HuH-7.5 (cell line): ENCODE results near the gene TGFBR3.
"Not testable (repeated sequence)": the region's sequence is repeated elsewhere in the genome, so short reads cannot be mapped to it uniquely, and the experiment has no call there.

Source experiments
- DNase-seq: peaks from one replicate; pipeline ENCODE4 v3.0.0; 2011; ENCODE audit warnings: low spot score

TGFBR3 gene

DNA sequence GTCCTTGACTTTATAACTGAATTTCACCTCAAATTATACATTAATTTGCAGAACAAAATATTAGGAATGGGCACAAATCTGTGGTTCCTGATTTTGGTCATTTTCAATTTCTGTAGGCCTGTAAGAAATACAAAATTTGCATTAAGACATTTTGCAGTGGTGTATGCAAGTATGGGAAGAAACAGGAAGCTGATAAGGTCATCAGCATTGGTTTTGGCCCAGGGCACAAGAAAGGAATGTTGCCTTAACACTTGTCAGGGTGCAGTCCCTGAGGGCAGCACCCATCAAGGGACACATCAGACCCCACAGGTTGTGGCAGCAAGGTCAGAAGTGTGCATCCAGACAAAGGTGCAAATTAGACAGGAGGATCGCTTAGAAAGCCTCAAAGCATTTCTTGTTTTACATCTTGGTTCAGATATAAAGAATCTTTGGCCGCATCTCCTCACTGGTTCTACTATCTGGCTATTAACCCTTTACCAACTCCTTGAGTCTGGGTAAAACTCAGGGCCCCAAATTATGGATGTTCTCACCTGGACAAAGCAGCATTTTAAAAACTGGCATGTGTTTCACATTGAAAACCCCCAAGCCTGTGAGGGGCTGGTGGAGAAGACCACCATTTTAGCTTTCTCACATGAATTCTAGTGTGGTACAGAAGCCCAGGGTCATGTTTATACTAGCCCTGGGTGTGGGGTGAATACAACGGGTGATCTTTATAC, 202.9 kb downstream of the TGFBR3 start:
- DNase-seq = no peak

DNA sequence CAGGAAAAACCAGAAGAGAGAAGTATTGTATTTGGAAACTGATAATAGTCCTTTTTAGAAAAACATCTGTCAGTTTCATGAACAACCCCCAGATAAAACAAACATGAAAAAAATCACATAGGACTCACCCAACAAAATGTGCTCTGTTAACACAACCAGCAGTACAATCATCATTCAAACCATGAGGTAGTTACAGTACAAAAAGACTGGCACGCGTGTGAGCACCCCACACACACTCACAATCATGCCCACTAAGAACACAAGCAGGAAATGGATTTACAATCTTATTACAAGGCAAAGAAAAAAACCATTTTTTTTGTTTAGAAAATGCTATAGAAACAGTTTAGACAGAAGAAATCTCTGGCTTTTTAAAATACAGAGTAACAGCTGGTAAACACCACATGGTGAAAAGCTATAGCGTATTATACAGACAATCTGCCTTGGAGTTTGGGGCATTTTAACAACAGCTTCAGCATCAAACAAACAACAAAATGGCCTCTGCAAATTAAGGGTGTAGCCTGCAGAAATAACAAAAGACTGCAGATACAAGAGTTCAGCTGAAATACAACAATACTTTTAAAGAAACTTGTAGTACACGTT, 205.3 kb downstream of the TGFBR3 start:
- DNase-seq = no peak

DNA sequence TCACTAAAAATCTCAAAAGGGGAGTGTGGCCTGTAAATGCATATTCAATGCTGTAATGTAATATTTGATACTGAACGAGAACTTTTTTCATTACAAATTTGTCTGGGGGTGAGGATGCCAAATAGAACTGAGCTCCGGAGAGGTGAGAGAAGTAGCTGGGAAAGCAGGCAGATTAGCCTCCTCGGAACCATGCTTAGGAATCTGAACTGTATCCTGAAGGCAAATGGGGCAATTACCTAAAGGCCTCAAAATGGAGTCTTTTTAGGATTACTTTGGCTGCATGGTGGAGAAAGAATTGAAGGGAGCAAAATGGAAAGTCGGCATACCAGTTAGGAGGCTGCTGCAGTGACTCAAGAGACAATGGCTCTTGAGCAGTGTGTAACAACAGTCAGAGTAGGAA, 206.5 kb downstream of the TGFBR3 start:
- DNase-seq = no peak

- DNase-seq = no peak
Observed at GRCh38 chr1:91676030-91676429, 209.9 kb downstream of the TGFBR3 start.

- no peak for DNase-seq
Observed at GRCh38 chr1:91674107-91674506, 211.8 kb downstream of the TGFBR3 start.

GRCh38 chr1:91673613-91674012, 212.3 kb downstream of the TGFBR3 start:
- DNase-seq = no peak

- no peak for DNase-seq
Observed at GRCh38 chr1:91672601-91673161, 213.3 kb downstream of the TGFBR3 start.

DNA sequence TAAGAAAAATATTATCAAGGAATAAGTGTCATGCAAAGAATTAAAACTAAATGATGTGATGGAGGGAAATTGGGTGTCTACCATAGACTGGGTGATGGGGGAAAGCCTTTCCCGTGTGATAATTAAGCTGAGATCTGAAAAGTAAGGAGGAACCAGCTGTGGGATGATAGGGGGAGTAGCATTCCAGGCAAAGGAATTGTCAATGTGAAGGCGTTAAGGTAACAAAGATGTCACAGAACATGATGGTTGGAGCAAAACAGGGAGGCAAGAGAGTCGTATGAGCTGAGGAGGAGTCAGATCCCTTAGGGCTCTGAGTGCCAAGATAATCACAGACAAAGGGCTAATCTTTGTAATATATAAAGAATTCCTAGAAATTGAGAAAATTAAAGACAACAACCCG, 215.2 kb downstream of the TGFBR3 start:
- no peak for DNase-seq

DNA sequence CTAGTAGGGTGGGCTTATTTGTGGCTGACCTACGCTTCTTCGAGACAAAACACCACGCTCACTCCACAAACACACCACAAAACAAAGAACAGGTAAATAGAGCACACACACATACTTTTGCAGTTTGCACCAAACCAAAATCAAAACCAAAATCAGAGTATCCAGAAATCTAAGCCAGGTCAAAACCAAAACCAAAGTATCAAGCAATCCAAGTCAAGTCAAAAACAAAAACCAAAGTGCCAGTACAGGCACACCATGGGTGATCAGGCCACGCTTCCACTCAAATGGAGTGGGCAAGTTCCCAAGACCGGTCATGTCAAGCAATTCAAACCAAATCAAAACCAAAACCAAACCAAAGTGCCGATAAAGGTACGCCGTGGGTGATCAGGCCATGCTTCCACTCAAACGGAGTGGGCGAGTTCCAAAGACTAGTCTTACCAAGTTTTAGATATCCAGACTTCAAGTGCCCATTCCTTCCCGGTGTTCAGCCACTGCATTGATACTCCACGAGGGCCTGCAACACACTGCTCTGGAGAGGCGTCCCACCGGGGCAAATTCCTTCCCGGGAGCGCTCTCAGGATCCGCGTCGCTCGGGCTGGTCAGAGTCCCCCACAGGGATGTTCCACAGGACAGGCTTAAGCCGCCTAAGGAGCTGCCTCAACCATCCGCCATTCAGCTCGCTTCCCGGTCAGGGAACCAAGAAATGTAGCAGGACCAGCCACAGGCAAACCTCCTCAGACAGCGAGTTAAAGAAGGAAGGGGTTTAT, 216.2 kb downstream of the TGFBR3 start:
- no peak for DNase-seq

DNA sequence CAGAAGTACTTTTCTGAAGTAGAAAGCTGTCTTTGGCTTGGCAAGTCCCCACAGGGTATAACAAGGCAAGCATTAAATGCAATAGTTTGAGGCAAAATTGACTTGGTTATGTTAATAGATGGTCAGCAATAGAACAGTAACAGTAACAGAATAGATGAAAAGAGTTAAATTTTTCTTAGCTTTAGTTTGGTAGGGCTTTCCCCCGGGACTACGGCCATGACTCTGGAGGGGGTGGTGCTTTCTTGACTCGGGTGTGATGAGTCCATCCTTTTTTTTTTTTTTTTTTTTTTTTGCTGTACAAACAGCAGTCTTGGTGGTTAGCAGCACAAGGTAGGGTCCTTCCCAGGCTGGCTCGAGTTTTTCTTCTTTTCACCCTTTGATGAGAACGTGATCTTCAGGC, 219.3 kb downstream of the TGFBR3 start:
- not testable (repeated sequence) for DNase-seq

- DNase-seq = no peak
Observed at GRCh38 chr1:91661121-91661520, 224.8 kb downstream of the TGFBR3 start.

GRCh38 chr1:91660708-91661107, 225.2 kb downstream of the TGFBR3 start:
- DNase-seq = no peak

- DNase-seq = no peak
Observed at GRCh38 chr1:91655912-91656449, 230.0 kb downstream of the TGFBR3 start.

DNA sequence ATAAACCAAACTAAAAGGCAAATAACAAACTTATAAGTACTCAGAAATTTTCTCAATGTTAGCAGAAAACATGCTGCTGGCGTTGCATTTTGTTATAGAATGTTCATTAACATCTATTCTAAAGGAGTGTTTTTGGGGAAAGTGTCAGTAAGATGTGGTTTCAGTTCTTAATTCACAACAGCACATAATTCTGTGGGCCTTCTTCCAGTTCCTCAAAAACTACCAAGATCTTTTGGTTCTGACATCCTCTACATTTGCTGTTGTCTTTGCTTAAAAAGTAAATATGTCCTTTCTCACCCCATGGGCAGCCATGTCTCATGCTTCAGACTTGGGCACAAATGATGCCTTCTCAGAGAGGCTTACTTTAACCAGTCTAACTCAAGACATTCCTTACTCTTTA, 232.8 kb downstream of the TGFBR3 start:
- no peak for DNase-seq

DNA sequence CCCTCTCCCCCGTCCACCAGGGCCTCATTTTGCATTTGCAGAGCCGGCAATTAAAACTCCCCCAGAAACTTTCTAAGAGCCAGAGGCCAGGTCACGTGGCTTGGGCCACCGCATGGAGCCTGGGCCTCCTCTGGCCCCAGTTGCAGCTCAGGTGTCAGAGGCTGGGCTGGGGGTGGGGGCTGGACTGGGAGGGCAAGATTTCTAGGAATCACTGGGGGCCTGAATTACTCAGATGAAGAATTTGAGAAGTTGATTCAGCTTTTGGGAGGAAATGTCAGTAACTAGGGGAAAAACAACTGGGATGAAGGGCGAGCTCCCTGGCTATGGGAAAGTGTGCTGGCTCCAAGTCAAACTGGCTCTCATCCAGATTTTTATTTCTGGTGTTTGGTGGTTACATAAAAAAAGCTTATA, 234.3 kb downstream of the TGFBR3 start:
- no peak for DNase-seq

DNA sequence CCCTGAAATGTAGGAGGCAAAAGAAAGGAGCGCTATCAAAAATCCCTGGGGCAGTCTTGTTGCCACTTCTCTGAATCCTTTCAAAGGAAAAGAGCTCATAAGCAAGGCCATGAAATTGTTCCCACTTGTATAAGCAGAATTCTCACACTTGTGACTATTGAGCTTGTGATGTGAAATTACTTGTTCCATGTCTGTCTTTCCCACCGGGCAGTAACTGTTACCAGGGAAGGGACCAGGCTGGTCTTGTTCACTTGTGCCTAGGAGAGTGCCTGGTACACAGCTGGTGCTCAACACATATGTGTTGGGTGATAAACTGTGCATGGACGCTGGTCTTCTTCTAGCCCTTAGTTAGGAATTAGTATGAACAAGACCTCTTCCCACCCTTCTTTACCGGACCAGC, 234.7 kb downstream of the TGFBR3 start:
- DNase-seq = no peak

- no peak for DNase-seq
Observed at GRCh38 chr1:91650764-91651163, 235.2 kb downstream of the TGFBR3 start.

- no peak for DNase-seq
Observed at GRCh38 chr1:91647061-91647460, 238.9 kb downstream of the TGFBR3 start.

- DNase-seq = no peak
Observed at GRCh38 chr1:91645031-91645430, 240.9 kb downstream of the TGFBR3 start.

- DNase-seq = no peak
Observed at GRCh38 chr1:91643431-91643830, 242.5 kb downstream of the TGFBR3 start.

DNA sequence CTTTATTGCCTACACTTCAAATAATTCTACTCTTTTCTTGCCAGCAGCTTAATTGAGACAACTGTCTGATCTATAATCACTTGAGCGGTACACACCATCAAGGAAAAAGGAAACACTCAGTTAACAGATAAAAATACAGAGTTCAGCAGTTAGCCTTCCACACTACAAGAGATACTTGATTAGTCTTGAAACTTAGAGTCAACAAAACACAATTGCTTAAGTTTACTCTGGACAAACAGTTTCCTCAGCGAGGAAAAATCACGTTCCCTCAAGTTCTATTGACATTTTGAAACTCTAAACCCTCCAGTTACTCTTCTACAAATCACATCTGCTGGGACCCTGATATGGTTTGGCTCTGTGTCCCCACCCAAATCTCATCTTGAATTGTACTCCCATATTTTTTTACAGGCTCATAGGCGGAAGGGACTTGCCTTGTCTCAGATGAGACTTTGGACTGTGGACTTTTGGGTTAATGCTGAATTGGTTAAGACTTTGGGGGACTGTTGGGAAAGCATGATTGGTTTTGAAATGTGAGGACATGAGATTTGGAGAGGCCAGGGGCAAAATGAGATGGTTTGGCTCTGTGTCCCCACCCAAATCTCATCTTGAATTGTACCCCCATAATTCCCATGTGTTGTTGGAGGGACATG, 244.9 kb downstream of the TGFBR3 start:
- DNase-seq = no peak

DNA sequence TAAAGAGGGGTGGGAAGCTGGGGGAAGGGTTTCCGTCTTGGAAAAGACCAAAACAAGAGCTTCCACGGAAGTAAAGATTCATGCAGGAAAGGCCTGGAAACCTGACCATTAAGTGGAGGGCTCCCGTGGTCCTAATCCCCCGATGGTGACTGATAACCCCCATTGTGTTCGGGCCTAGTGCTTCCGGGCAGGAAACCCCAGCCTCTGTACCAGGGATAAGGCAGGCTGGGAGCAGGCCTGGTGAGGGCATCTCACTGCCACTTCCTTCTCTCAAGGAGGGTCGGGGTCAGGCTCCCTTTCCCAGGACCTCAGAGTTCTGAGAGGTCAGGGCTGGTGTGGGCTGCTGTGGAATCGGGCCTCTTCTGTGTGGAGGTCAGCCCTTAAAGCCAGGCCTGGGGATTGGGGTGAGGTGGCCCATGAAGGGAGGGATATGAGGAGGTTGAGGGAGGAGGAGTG, 248.4 kb downstream of the TGFBR3 start:
- no peak for DNase-seq
